ENCODE results near the gene MAGI2. TPM values are rescaled to one million over a fixed set of nuclear protein-coding genes. Genes with fewer than 3 reads are reported as not detected.

The MAGI2 gene
- total and polyA plus RNA-seq, 2 of the 13 experiments (the other 11 are each of a cell fraction or from before 2014, with no cell fraction given) = 1.5 to 3.8 TPM

DNA sequence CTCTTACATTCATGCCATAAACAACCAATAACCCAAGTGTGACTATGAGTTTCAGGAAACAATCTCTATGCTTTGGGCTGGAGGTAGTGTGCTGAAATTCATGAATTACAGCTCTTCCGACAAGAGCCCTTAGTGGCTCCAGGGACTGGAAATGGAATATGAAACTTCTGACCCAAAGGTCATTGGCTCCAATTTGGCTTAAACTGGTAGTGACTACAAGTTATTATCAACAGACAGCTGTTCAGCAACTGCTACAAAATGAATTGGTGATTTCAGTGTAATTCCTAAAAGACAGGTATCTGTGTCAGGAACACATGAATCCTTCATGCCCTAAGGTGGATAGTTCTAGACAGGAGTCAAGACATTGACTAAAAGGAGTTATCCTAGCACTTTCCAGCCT is 909.5 kb downstream of the MAGI2 start:
- H3K27ac ChIP-seq (ENCODE audit: extremely low read length, insufficient read depth, low read length) = no peak overlapping the region
- ATAC-seq (no peak), DNase-seq (ENCODE audit: low spot score) (no peak), FAIRE-seq (no peak)
- no peak overlapping the region for H3K4me3 ChIP-seq (replicated peaks in 1 of 3; ENCODE audit: insufficient read depth in 1 of 3, low read depth in 2 of 3, low read length in 3 of 3)
- H3K4me2 ChIP-seq (ENCODE audit: low read depth, low read length) = no peak overlapping the region
- BruUV-seq (replicated peaks) = no TSS peak
- intact Hi-C loops (cut with micrococcal nuclease; ENCODE audit: unreplicated experiment) (loop anchor here (10.0 kb wide), 1 partner anchor 171 kb away; no protein-coding TSS in a partner anchor), in situ Hi-C loops (cut with HindIII; ENCODE audit: extremely low pct_ligation_motif_present, low pct_unique_long_range_greater_than_20kb) (no loop called here)
- POLR2A ChIA-PET = no interaction called here
- H3K79me2 ChIP-seq (ENCODE audit: insufficient read depth, low read length) = no peaks in the 10 kb centered on the region
- no peaks in the 10 kb centered on the region for H3K36me3 ChIP-seq (replicated peaks in 1 of 2; ENCODE audit: control insufficient read depth in 1 of 2, insufficient read depth in 2 of 2, low read length in 2 of 2)
- H3K27me3 ChIP-seq (ENCODE audit: control insufficient read depth in 1 of 2, insufficient read depth in 2 of 2, low read length in 2 of 2) = no peaks in the 10 kb centered on the region
- CTCF ChIA-PET (ENCODE audit: low intra/inter-chr PET ratio, low total read pairs) = no interaction called here
- H3K4me1 ChIP-seq (ENCODE audit: insufficient read depth, low read length) = no peaks in the 10 kb centered on the region
- H4K20me1 ChIP-seq (ENCODE audit: insufficient read depth, low read length) = no peaks in the 10 kb centered on the region
- no peak overlapping the region for H3K9ac ChIP-seq (ENCODE audit: insufficient read depth, low read depth, low read length)
- 33% methylated on average over 1 of the region's 1 CpG for WGBS (ENCODE audit: low lambda C conversion rate)
- TF ChIP-seq ZNF792 (CRISPR knock-in tag; IDR thresholded peaks at IDR 0.05) = no peak
- no peak for TF ChIP-seq AHDC1 (CRISPR knock-in tag; IDR thresholded peaks at IDR 0.05; ENCODE audit: borderline replicate concordance)
- TF ChIP-seq, protein P1, sequence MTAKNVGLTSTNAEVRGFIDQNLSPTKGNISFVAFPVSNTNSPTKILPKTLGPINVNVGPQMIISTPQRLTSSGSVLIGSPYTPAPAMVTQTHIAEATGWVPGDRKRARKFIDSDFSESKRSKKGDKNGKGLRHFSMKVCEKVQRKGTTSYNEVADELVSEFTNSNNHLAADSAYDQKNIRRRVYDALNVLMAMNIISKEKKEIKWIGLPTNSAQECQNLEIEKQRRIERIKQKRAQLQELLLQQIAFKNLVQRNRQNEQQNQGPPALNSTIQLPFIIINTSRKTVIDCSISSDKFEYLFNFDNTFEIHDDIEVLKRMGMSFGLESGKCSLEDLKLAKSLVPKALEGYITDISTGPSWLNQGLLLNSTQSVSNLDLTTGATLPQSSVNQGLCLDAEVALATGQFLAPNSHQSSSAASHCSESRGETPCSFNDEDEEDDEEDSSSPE (CRISPR knock-in tag; IDR thresholded peaks at IDR 0.05) = no peak
- no peak for TF ChIP-seq ZSCAN20 (CRISPR knock-in tag; IDR thresholded peaks at IDR 0.05; ENCODE audit: borderline replicate concordance)
- TF ChIP-seq KLF13 (CRISPR knock-in tag; IDR thresholded peaks at IDR 0.05) = no peak
- H3K9me3 ChIP-seq (ENCODE audit: low read length) = no peaks in the 10 kb centered on the region
- no peak overlapping the region for H2AFZ ChIP-seq (ENCODE audit: low read length)
